Activated CD4-positive, alpha-beta T cell treated with anti-CD3 and anti-CD28 coated beads for 36 hours (primary cell): Measurements from ENCODE around the gene EXOC3. TPM values are rescaled to one million over a fixed set of nuclear protein-coding genes. Genes with fewer than 3 reads are reported as not detected.

ENCODE experiments used
- ATAC-seq: fragments of 200-7000 bp; cut with Tn5 transposase; one replicate; pipeline ENCODE4 v1.10.0; 2021; ENCODE audit warnings: mild to moderate bottlenecking, moderate library complexity
- CTCF ChIA-PET: fragments of 350-600 bp; sonication (Branson Sonifier 250); formaldehyde crosslinking; loops from one replicate; lab custom pipeline; 2021; ENCODE audit warnings: antibody characterized with exemption; lab: Charles Lee
- POLR2A ChIA-PET: fragments of 350-600 bp; sonication (Branson Sonifier 250); formaldehyde crosslinking; loops from one replicate; lab custom pipeline; 2021; ENCODE audit warnings: antibody characterized with exemption, inconsistent platforms; lab: Charles Lee
- DNase-seq: peaks from one replicate; pipeline ENCODE4 v3.0.0-alpha.2; 2020
- H3K27ac Mint-ChIP-seq: one replicate; pipeline ENCODE4 v1.8.0; 2021; ENCODE audit warnings: mixed read lengths
- H3K27me3 Mint-ChIP-seq: one replicate; pipeline ENCODE4 v1.8.0; 2021; ENCODE audit warnings: mixed read lengths
- H3K36me3 Mint-ChIP-seq: one replicate; pipeline ENCODE4 v1.8.0; 2021; ENCODE audit warnings: low read depth, mixed read lengths
- H3K4me1 Mint-ChIP-seq: one replicate; pipeline ENCODE4 v1.8.0; 2021; ENCODE audit warnings: mixed read lengths
- H3K4me3 Mint-ChIP-seq: one replicate; pipeline ENCODE4 v1.8.0; 2021; ENCODE audit warnings: mild to moderate bottlenecking, moderate library complexity, mixed read lengths
- H3K9me3 Mint-ChIP-seq: one replicate; pipeline ENCODE4 v1.8.0; 2021; ENCODE audit warnings: low read depth, mixed read lengths
- intact Hi-C, 2 experiments: fragments of 100-400 bp; cut with DNase I in 1 of 2; cut with micrococcal nuclease in 1 of 2; formaldehyde crosslinking; loops; one replicate each; pipeline versions ENCODE4 v1.14.2 to v1.15.1; 2022 to 2024; cut with DNase I, micrococcal nuclease
- total RNA-seq, 2 experiments: library from RNA; stranded (reverse); gene quantifications; one replicate each; pipeline ENCODE4 v1.2.3, GENCODE V29; 2021

EXOC3 gene
- total RNA-seq, 2 experiments from 2014 or later, result 49.7 to 62.7 TPM

- no peak for DNase-seq
- peaks cover 15% of the 10 kb centered on the region for H3K4me1 Mint-ChIP-seq
- H3K4me3 Mint-ChIP-seq, result peak overlapping the region; percentile 68
- ChIA-PET POLR2A (no interaction called here), CTCF (interaction anchor here (0.7 kb wide), 1 partner anchor 29 kb away, joined by 3 read pairs; no protein-coding TSS in a partner anchor)
- ATAC-seq, result no peak
- H3K9me3 Mint-ChIP-seq, result no peaks in the 10 kb centered on the region
- peaks cover 12% of the 10 kb centered on the region for H3K36me3 Mint-ChIP-seq
- no peak overlapping the region for H3K27ac Mint-ChIP-seq
- intact Hi-C loops, result loop anchor here in 1 of 2 experiments (10.0 kb wide), 1 partner anchor 869 kb away; the partner anchor contains the start of gene CLPTM1L
- peaks cover 4% of the 10 kb centered on the region for H3K27me3 Mint-ChIP-seq
Measured at GRCh38 chr5:475704-476101, 32.7 kb downstream of the EXOC3 start.

GRCh38 chr5:476102-476813 lies 33.3 kb downstream of the EXOC3 start:
- CTCF ChIA-PET, result interaction anchor here (0.7 to 1.6 kb wide), 3 partner anchors 29 to 70 kb away, joined by 4 to 5 read pairs (median 5); no protein-coding TSS in a partner anchor
- Mint-ChIP-seq H3K4me1 (peaks cover 10% of the 10 kb centered on the region), H3K9me3 (no peaks in the 10 kb centered on the region), H3K36me3 (peaks cover 8% of the 10 kb centered on the region), H3K27me3 (peaks cover 4% of the 10 kb centered on the region), H3K27ac (no peak overlapping the region), H3K4me3 (no peak overlapping the region)
- intact Hi-C loops, result loop anchor here in 1 of 2 experiments (10.0 kb wide), 1 partner anchor 869 kb away; the partner anchor contains the start of gene CLPTM1L
- DNase-seq (no peak), ATAC-seq (no peak)
- POLR2A ChIA-PET, result no interaction called here

GRCh38 chr5:476814-477175 lies 33.8 kb downstream of the EXOC3 start:
- no peaks in the 10 kb centered on the region for H3K9me3 Mint-ChIP-seq
- H3K4me3 Mint-ChIP-seq, result no peak overlapping the region
- ATAC-seq, result no peak
- no peak for DNase-seq
- intact Hi-C loops, result loop anchor here in 1 of 2 experiments (10.0 kb wide), 1 partner anchor 868 kb away; the partner anchor contains the start of gene CLPTM1L
- no peak overlapping the region for H3K27ac Mint-ChIP-seq
- POLR2A ChIA-PET, result no interaction called here
- peaks cover 6% of the 10 kb centered on the region for H3K27me3 Mint-ChIP-seq
- H3K4me1 Mint-ChIP-seq, result peaks cover 4% of the 10 kb centered on the region
- H3K36me3 Mint-ChIP-seq, result peaks cover 2% of the 10 kb centered on the region
- CTCF ChIA-PET, result interaction anchor here (0.5 to 1.6 kb wide), 4 partner anchors 30 to 71 kb away, joined by 3 to 5 read pairs (median 4); no protein-coding TSS in a partner anchor

- no peak for ATAC-seq
- H3K9me3 Mint-ChIP-seq, result no peaks in the 10 kb centered on the region
- no peak for DNase-seq
- H3K27ac Mint-ChIP-seq, result no peak overlapping the region
- ChIA-PET POLR2A (no interaction called here), CTCF (interaction anchor here (0.5 to 1.6 kb wide), 3 partner anchors 30 to 52 kb away, joined by 3 to 5 read pairs (median 5); no protein-coding TSS in a partner anchor)
- peaks cover 2% of the 10 kb centered on the region for H3K4me1 Mint-ChIP-seq
- H3K36me3 Mint-ChIP-seq, result no peaks in the 10 kb centered on the region
- no peak overlapping the region for H3K4me3 Mint-ChIP-seq
- peaks cover 6% of the 10 kb centered on the region for H3K27me3 Mint-ChIP-seq
- intact Hi-C loops, result loop anchor here in 1 of 2 experiments (10.0 kb wide), 1 partner anchor 868 kb away; the partner anchor contains the start of gene CLPTM1L
Measured at GRCh38 chr5:477247-477646, 34.3 kb downstream of the EXOC3 start.

- Mint-ChIP-seq H3K36me3 (no peaks in the 10 kb centered on the region), H3K9me3 (no peaks in the 10 kb centered on the region), H3K4me1 (peaks cover 2% of the 10 kb centered on the region), H3K27me3 (peaks cover 6% of the 10 kb centered on the region), H3K27ac (no peak overlapping the region), H3K4me3 (no peak overlapping the region)
- DNase-seq (no peak), ATAC-seq (no peak)
- ChIA-PET CTCF (interaction anchor here (1.6 kb wide), 1 partner anchor 31 kb away, joined by 5 read pairs; no protein-coding TSS in a partner anchor), POLR2A (no interaction called here)
- intact Hi-C loops, result loop anchor here in 1 of 2 experiments (10.0 kb wide), 1 partner anchor 867 kb away; the partner anchor contains the start of gene CLPTM1L
Measured at GRCh38 chr5:477871-478270, 34.9 kb downstream of the EXOC3 start.

GRCh38 chr5:478369-478981 lies 35.5 kb downstream of the EXOC3 start:
- no peak overlapping the region for H3K27ac Mint-ChIP-seq
- POLR2A ChIA-PET, result no interaction called here

GRCh38 chr5:478982-479535 lies 36.1 kb downstream of the EXOC3 start:
- POLR2A ChIA-PET, result no interaction called here
- H3K9me3 Mint-ChIP-seq, result no peaks in the 10 kb centered on the region
- H3K27ac Mint-ChIP-seq, result no peak overlapping the region
- no peaks in the 10 kb centered on the region for H3K36me3 Mint-ChIP-seq
- ATAC-seq, result no peak
- CTCF ChIA-PET, result no interaction called here
- intact Hi-C loops, result loop anchor here in 1 of 2 experiments (10.0 kb wide), 1 partner anchor 866 kb away; the partner anchor contains the start of gene CLPTM1L
- H3K4me3 Mint-ChIP-seq, result no peak overlapping the region
- peaks cover 2% of the 10 kb centered on the region for H3K4me1 Mint-ChIP-seq
- H3K27me3 Mint-ChIP-seq, result peaks cover 6% of the 10 kb centered on the region
- DNase-seq, result no peak

More at GRCh38 chr5:478369-478981, 35.5 kb downstream of the EXOC3 start:
- intact Hi-C loops, result loop anchor here in 1 of 2 experiments (10.0 kb wide), 1 partner anchor 866 kb away; the partner anchor contains the start of gene CLPTM1L
- Mint-ChIP-seq H3K9me3 (no peaks in the 10 kb centered on the region), H3K27me3 (peaks cover 6% of the 10 kb centered on the region), H3K36me3 (no peaks in the 10 kb centered on the region), H3K4me1 (peaks cover 2% of the 10 kb centered on the region), H3K4me3 (no peak overlapping the region)
- ATAC-seq (no peak), DNase-seq (no peak)
- CTCF ChIA-PET, result interaction anchor here (1.6 kb wide), 1 partner anchor 32 kb away, joined by 5 read pairs; no protein-coding TSS in a partner anchor

- ChIA-PET CTCF (no interaction called here), POLR2A (interaction anchor here (0.7 kb wide), 1 partner anchor 33 kb away, joined by 4 read pairs; no protein-coding TSS in a partner anchor)
- Mint-ChIP-seq H3K27ac (no peak overlapping the region), H3K4me1 (peaks cover 2% of the 10 kb centered on the region), H3K36me3 (no peaks in the 10 kb centered on the region), H3K9me3 (no peaks in the 10 kb centered on the region), H3K4me3 (no peak overlapping the region), H3K27me3 (peaks cover 6% of the 10 kb centered on the region)
- intact Hi-C loops, result loop anchor here in 1 of 2 experiments (10.0 kb wide), 1 partner anchor 865 kb away; the partner anchor contains the start of gene CLPTM1L
- DNase-seq (no peak), ATAC-seq (no peak)
Measured at GRCh38 chr5:479566-480319, 36.8 kb downstream of the EXOC3 start.

- DNase-seq, result no peak
- intact Hi-C loops, result no loop called here
- H3K27ac Mint-ChIP-seq, result no peak overlapping the region
- POLR2A ChIA-PET, result no interaction called here
- no peak for ATAC-seq
- H3K36me3 Mint-ChIP-seq, result no peaks in the 10 kb centered on the region
- peaks cover 5% of the 10 kb centered on the region for H3K4me1 Mint-ChIP-seq
- CTCF ChIA-PET, result no interaction called here
- H3K4me3 Mint-ChIP-seq, result no peak overlapping the region
- peaks cover 8% of the 10 kb centered on the region for H3K27me3 Mint-ChIP-seq
- no peaks in the 10 kb centered on the region for H3K9me3 Mint-ChIP-seq
Measured at GRCh38 chr5:481347-481746, 38.4 kb downstream of the EXOC3 start.

- CTCF ChIA-PET, result no interaction called here
- Mint-ChIP-seq H3K4me3 (no peak overlapping the region), H3K36me3 (no peaks in the 10 kb centered on the region), H3K27me3 (peaks cover 8% of the 10 kb centered on the region), H3K27ac (no peak overlapping the region), H3K4me1 (peaks cover 6% of the 10 kb centered on the region), H3K9me3 (no peaks in the 10 kb centered on the region)
- intact Hi-C loops, result no loop called here
- POLR2A ChIA-PET, result no interaction called here
- DNase-seq, result no peak
- no peak for ATAC-seq
Measured at GRCh38 chr5:482021-482420, 39.0 kb downstream of the EXOC3 start.
